Right atrium auricular region (tissue), 2 donors: ENCODE results near the gene PEBP1. TPM values are rescaled to one million over a fixed set of nuclear protein-coding genes. Genes with fewer than 3 reads are reported as not detected.

ENCODE experiments used
- DNase-seq: peaks from one replicate; pipeline ENCODE4 v3.0.0-alpha.2; 2019; ENCODE audit warnings: low spot score
- H3K27ac ChIP-seq, 2 donors: fragments of 200-600 bp; sonication (generic); 1 replicate in 1 of 2; 2 replicates in 1 of 2; pipeline ENCODE4 v1.5.1; 2016 to 2019
- H3K27me3 ChIP-seq, 2 donors: fragments of 200-600 bp; sonication (generic); one replicate each; pipeline versions ENCODE4 v1.5.1 to v1.6.0; 2017 to 2019
- H3K36me3 ChIP-seq: fragments of 200-600 bp; sonication (generic); one replicate; pipeline ENCODE4 v1.5.1; 2016
- H3K4me1 ChIP-seq, 2 donors: fragments of 200-600 bp; sonication (generic); one replicate each; pipeline versions ENCODE4 v1.5.1 to v1.6.0; 2017 to 2019
- H3K4me3 ChIP-seq, 2 donors: fragments of 200-600 bp; sonication (generic); 1 replicate in 1 of 2; 2 replicates in 1 of 2; pipeline ENCODE4 v1.5.1; 2017 to 2019; ENCODE audit warnings: mild to moderate bottlenecking in 1 of 2, moderate library complexity in 1 of 2
- H3K9me3 ChIP-seq, 2 donors: fragments of 200-600 bp; sonication (generic); one replicate each; pipeline ENCODE4 v1.5.1; 2019
- total RNA-seq, 2 donors: library from RNA; depleted of rRNA; stranded (reverse); fragments of >200 nt; gene quantifications; one replicate each; pipeline ENCODE4 v1.1.0, GENCODE V29; 2016
- TF ChIP-seq, protein P1 (sequence below), 2 donors: fragments of 200-600 bp; sonication (generic); IDR thresholded peaks; one replicate each; pipeline ENCODE4 v1.5.1; 2019; ENCODE audit warnings: antibody characterized with exemption in 2 of 2

PEBP1 gene
- total RNA-seq, 2 donors from 2014 or later, result 428 to 539 TPM

DNA sequence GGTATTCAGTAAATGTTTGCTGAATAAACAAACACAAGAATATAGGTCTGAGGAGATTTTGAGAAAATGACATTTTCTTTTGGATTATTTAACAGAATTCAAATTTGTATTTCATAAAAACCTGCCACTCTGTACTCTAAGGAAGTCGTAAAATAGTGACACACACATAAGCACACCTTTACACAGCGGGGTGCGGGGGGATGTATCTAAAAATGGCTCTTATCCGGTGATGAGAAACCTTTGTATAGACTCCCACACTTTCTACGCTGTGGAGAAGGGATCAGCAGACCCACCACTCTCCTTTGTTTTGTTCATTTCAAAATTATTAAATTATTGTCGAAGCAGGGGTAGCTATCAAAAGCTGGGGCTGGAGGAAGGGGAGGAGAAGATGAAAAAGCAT lies 58.0 kb downstream of the PEBP1 start:
- H3K9me3 ChIP-seq, result no peaks in the 10 kb centered on the region
- H3K27me3 ChIP-seq, result no peaks in the 10 kb centered on the region
- DNase-seq, result no peak
- no peak overlapping the region for H3K4me3 ChIP-seq
- TF ChIP-seq, protein P1, sequence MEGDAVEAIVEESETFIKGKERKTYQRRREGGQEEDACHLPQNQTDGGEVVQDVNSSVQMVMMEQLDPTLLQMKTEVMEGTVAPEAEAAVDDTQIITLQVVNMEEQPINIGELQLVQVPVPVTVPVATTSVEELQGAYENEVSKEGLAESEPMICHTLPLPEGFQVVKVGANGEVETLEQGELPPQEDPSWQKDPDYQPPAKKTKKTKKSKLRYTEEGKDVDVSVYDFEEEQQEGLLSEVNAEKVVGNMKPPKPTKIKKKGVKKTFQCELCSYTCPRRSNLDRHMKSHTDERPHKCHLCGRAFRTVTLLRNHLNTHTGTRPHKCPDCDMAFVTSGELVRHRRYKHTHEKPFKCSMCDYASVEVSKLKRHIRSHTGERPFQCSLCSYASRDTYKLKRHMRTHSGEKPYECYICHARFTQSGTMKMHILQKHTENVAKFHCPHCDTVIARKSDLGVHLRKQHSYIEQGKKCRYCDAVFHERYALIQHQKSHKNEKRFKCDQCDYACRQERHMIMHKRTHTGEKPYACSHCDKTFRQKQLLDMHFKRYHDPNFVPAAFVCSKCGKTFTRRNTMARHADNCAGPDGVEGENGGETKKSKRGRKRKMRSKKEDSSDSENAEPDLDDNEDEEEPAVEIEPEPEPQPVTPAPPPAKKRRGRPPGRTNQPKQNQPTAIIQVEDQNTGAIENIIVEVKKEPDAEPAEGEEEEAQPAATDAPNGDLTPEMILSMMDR (IDR thresholded peaks at IDR 0.05), result no peak
- no peak overlapping the region for H3K27ac ChIP-seq
- peaks cover 0 to 11% of the 10 kb centered on the region in 2 donors for H3K4me1 ChIP-seq
- peaks cover 9% of the 10 kb centered on the region for H3K36me3 ChIP-seq

Other genes starting within 250 kb of the PEBP1 start
- gene KSR2, start 167.1 kb upstream of the PEBP1 start, total RNA-seq, result under 1 TPM; 0.07 to 0.08 TPM
- gene RFC5, start 119.4 kb upstream of the PEBP1 start, total RNA-seq, result 1 to 10 TPM; 4.0 to 5.8 TPM
- gene WSB2, start 74.9 kb upstream of the PEBP1 start, total RNA-seq, result 10 to 100 TPM; 72.3 to 86.3 TPM
- gene VSIG10, start 32.1 kb upstream of the PEBP1 start, total RNA-seq, result 10 to 100 TPM; 11.0 to 12.4 TPM
- gene TAOK3, start 236.8 kb downstream of the PEBP1 start, total RNA-seq, result 10 to 100 TPM; 18.1 to 21.1 TPM
- gene SUDS3, start 240.4 kb downstream of the PEBP1 start, total RNA-seq, result 10 to 100 TPM; 19.1 to 30.2 TPM